HFFc6 (cell line): ENCODE measurements around the gene NHP2. TPM values are rescaled to one million over a fixed set of nuclear protein-coding genes. Genes with fewer than 3 reads are reported as not detected.

Source experiments
- DNase-seq: peaks from one replicate; pipeline ENCODE4 v3.0.0-alpha.2; 2018
- H3K27ac Mint-ChIP-seq: 2 replicates; pipeline ENCODE4 v1.8.0; 2020; ENCODE audit warnings: mild to moderate bottlenecking, mixed read lengths
- H3K27me3 Mint-ChIP-seq: 2 replicates; pipeline ENCODE4 v1.8.0; 2021; ENCODE audit warnings: mild to moderate bottlenecking, moderate library complexity, mixed read lengths; ENCODE audit not compliant: insufficient read depth
- H3K36me3 Mint-ChIP-seq: 2 replicates; pipeline ENCODE4 v1.8.0; 2021; ENCODE audit warnings: low read depth, mixed read lengths
- H3K4me1 Mint-ChIP-seq: 2 replicates; pipeline ENCODE4 v1.8.0; 2020; ENCODE audit warnings: low read depth, mixed read lengths
- H3K4me3 Mint-ChIP-seq: 2 replicates; pipeline ENCODE4 v1.8.0; 2020; ENCODE audit warnings: mild to moderate bottlenecking, moderate library complexity, mixed read lengths
- H3K9me3 Mint-ChIP-seq: 2 replicates; pipeline ENCODE4 v1.8.0; 2020; ENCODE audit warnings: mild to moderate bottlenecking, mixed read lengths
- CTCF ChIP-seq: fragments of 200-600 bp; sonication (generic); IDR thresholded peaks from 2 replicates; pipeline ENCODE4 v1.5.0; 2021; ENCODE audit warnings: antibody characterized with exemption, mild to moderate bottlenecking
- total RNA-seq, 6 experiments: library from RNA; stranded (reverse); fragmentation: NEBNext Ultra II Directional; extraction: Animal tissue kit (Norgen Biotek cat#: 25700); gene quantifications; 2 replicates in 1 of 6; 3 replicates in 5 of 6; pipeline ENCODE4 v1.2.3, GENCODE V29; 2021

NHP2 gene
- total RNA-seq, 6 experiments from 2014 or later = 172 to 204 (median 184) TPM

- no peak overlapping the region for H3K27ac Mint-ChIP-seq
- H3K4me1 Mint-ChIP-seq = no peaks in the 10 kb centered on the region
- TF ChIP-seq CTCF = no peak
These were observed 41.8 kb downstream of the NHP2 start for GRCh38 chr5:178111925-178112324.

GRCh38 chr5:178110511-178110910, 43.2 kb downstream of the NHP2 start:
- no peaks in the 10 kb centered on the region; the same call in 1 of the 2 replicates for H3K36me3 Mint-ChIP-seq
- no peak for TF ChIP-seq CTCF
- no peak overlapping the region for H3K4me3 Mint-ChIP-seq
- no peak overlapping the region for H3K27ac Mint-ChIP-seq
- DNase-seq = no peak
- no peaks in the 10 kb centered on the region for H3K4me1 Mint-ChIP-seq
- peaks cover 33% of the 10 kb centered on the region for H3K27me3 Mint-ChIP-seq
- H3K9me3 Mint-ChIP-seq = peaks cover 5% of the 10 kb centered on the region; the same call in 1 of the 2 replicates

More at GRCh38 chr5:178111925-178112324, 41.8 kb downstream of the NHP2 start:
- Mint-ChIP-seq H3K36me3 (no peaks in the 10 kb centered on the region; the same call in 1 of the 2 replicates), H3K9me3 (peaks cover 5% of the 10 kb centered on the region; the same call in 1 of the 2 replicates), H3K4me3 (no peak overlapping the region), H3K27me3 (peaks cover 34% of the 10 kb centered on the region)
- DNase-seq = no peak

- H3K27me3 Mint-ChIP-seq = peaks cover 27% of the 10 kb centered on the region
- H3K4me3 Mint-ChIP-seq = no peak overlapping the region
- no peaks in the 10 kb centered on the region; the same call in 1 of the 2 replicates for H3K36me3 Mint-ChIP-seq
- no peak for DNase-seq
- H3K4me1 Mint-ChIP-seq = no peaks in the 10 kb centered on the region
- no peak overlapping the region for H3K27ac Mint-ChIP-seq
- peaks cover 5% of the 10 kb centered on the region; the same call in 1 of the 2 replicates for H3K9me3 Mint-ChIP-seq
- TF ChIP-seq CTCF = no peak
These were observed 44.7 kb downstream of the NHP2 start for GRCh38 chr5:178108966-178109365.

- Mint-ChIP-seq H3K4me3 (no peak overlapping the region), H3K4me1 (no peaks in the 10 kb centered on the region), H3K9me3 (peaks cover 5% of the 10 kb centered on the region; the same call in 1 of the 2 replicates), H3K36me3 (no peaks in the 10 kb centered on the region; the same call in 1 of the 2 replicates), H3K27me3 (peaks cover 27% of the 10 kb centered on the region), H3K27ac (no peak overlapping the region)
- TF ChIP-seq CTCF = no peak
- DNase-seq = no peak
These were observed 45.2 kb downstream of the NHP2 start for GRCh38 chr5:178108446-178108845.

DNA sequence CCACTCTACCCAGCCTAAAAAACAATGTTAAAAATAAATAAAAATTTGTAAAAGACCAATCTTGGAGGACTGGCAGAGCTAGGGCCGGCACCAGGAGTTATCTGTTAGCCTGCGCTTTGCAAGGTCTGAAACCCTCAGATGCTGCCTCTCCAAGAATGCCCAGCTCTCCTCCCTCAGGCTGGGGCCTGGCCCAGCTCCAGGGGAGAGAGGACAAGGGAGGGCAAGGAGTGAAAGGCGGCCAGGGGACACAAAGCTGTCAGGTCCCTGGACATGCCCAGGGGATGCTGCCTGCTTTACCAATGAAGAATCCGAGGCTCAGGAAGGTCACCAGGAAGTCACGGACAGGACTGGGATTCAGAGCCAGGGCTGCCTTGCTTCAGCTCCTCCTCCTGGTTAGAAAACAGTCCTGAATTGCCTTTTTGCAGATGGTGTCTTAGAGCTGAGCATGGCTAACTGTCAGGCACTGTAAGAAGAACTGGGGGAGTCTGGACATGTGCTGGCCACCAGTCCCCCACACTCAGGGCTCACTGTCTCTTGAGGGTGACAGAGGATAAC, 45.9 kb downstream of the NHP2 start:
- no peak for TF ChIP-seq CTCF
- Mint-ChIP-seq H3K4me3 (no peak overlapping the region), H3K36me3 (no peaks in the 10 kb centered on the region; the same call in 1 of the 2 replicates), H3K27me3 (peaks cover 25% of the 10 kb centered on the region), H3K27ac (no peak overlapping the region), H3K4me1 (no peaks in the 10 kb centered on the region), H3K9me3 (peaks cover 3% of the 10 kb centered on the region; the same call in 1 of the 2 replicates)
- DNase-seq = no peak
